Cardiac fibroblast (primary cell): ENCODE results near the gene HSDL1.
A peak's percentile ranks its signal among the peaks of the same experiment; 100 is the strongest.

Source experiments
- DNase-seq, 2 donors: peaks; one replicate each; pipeline versions ENCODE4 v3.0.0 to v3.0.0-alpha.2; 2010; ENCODE audit warnings: low read depth in 2 of 2
- H3K4me3 ChIP-seq, 2 donors: replicated peaks in 1 of 2; 1 replicate in 1 of 2; 2 replicates in 1 of 2; pipeline ENCODE4 v1.5.1; 2011; ENCODE audit warnings: low read depth in 2 of 2, low read length in 2 of 2, mild to moderate bottlenecking in 2 of 2, moderate library complexity in 1 of 2
- TF ChIP-seq, protein P1 (sequence below): IDR thresholded peaks from one replicate; pipeline ENCODE4 v1.5.1; 2011; ENCODE audit warnings: low read depth, mild to moderate bottlenecking, low read length, inconsistent platforms

The HSDL1 gene

DNA sequence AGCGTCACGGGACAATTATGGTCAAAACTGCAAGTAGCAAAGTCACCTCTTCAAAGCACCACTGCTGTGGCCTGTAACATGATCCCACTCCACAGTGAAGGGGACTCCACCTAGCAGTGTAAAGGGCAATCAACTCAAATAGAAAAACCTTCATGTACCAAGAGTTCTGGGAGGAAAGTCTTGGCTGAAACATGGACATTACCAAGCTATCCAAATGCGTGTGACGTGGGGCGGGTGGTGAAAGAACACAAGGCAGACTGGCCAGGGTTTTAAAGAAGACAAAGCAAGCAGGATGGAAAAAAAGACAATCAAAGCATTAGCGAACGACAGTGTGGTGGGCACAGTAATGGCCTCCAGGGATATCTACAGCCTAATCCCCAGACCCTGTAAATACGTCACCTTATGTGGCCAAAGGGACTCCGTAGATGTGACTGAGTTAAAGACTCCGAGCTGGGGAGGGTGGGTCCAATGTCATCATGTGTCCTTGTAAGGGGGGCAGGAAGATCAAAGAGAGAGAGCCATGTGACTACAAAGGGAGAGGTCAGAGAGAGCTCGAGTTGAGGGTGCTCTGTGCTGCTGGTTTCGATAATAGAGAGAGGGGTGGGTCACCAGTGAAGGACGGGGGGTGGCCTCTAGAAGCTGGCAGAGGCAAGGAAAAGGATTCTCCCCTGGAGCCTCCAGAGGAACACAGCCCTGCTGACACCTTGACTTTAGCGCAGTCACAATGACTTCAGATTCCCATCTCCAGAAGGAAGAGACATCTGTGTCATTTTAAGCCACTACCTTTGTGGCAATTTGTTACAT lies 6.0 kb downstream of the HSDL1 start:
- H3K4me3 ChIP-seq, result no peak overlapping the region
- TF ChIP-seq, protein P1, sequence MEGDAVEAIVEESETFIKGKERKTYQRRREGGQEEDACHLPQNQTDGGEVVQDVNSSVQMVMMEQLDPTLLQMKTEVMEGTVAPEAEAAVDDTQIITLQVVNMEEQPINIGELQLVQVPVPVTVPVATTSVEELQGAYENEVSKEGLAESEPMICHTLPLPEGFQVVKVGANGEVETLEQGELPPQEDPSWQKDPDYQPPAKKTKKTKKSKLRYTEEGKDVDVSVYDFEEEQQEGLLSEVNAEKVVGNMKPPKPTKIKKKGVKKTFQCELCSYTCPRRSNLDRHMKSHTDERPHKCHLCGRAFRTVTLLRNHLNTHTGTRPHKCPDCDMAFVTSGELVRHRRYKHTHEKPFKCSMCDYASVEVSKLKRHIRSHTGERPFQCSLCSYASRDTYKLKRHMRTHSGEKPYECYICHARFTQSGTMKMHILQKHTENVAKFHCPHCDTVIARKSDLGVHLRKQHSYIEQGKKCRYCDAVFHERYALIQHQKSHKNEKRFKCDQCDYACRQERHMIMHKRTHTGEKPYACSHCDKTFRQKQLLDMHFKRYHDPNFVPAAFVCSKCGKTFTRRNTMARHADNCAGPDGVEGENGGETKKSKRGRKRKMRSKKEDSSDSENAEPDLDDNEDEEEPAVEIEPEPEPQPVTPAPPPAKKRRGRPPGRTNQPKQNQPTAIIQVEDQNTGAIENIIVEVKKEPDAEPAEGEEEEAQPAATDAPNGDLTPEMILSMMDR, result no peak
- DNase-seq, result peak in 1 of 2 donors; percentile 32

DNA sequence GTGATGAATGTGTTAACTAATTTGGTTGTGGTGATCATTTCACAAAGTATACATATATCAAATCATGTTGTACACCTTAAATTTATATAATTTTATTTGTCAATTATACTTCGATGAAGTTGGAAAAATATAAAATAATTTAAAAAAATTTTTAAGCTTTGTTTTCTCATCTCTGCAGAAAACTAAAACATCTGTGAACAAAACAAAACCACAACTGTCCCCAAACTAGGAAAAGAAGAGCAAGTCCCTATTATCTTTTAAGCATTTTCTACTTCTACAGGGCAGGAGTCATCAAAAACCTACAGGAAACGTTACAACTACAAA lies 6.5 kb downstream of the HSDL1 start:
- no peak overlapping the region for H3K4me3 ChIP-seq
- TF ChIP-seq, protein P1, result no peak
- DNase-seq, result no peak

DNA sequence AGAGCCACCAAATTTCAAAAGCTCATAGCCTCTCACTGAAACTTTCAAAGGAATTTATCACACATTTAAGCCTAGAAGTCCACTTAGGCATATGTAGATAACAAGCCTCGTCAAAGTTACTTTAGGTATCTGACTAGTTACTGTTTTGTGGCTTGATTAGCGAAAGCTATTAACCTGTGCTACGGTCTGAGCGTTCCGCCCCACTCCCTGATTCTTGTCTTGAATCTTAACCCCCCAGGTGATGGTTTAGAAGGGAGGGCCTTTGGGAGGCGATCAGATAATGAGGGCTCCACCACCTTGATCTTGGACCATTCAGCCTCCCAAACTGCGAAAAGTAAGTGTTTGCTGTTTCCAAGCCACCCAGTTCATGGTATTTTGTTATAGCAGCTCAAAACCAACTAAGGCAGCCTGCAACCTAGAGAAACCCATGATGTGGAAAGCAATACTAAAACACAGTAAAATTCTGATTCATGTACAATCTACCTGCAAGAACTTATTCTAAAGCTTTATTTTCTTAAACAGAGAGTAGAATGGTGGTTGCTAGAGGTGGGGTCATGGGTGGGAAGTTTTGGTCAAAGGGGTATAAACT lies 7.1 kb downstream of the HSDL1 start:
- H3K4me3 ChIP-seq, result no peak overlapping the region
- DNase-seq, result no peak
- TF ChIP-seq, protein P1, result no peak

DNA sequence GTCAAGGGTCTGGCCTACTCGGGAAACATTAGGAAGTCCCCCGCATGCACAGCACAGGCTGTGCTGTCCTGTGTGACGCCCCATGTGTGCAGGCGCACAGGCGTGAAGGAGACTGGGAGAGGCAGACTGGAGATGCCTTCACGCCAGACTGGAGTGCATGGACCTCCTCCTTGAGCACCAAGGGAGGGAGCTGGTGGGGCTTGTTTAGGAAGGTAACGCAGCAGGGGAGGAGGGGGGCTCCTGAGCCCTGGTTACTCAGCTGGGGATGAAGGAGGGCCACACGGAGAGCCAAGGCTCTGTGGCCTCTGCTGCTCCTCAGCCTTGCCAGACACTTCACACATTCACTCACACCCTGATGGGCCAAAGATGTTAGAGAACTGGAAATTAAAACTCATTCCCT lies 7.7 kb downstream of the HSDL1 start:
- TF ChIP-seq, protein P1, result no peak
- no peak overlapping the region for H3K4me3 ChIP-seq
- DNase-seq, result no peak

DNA sequence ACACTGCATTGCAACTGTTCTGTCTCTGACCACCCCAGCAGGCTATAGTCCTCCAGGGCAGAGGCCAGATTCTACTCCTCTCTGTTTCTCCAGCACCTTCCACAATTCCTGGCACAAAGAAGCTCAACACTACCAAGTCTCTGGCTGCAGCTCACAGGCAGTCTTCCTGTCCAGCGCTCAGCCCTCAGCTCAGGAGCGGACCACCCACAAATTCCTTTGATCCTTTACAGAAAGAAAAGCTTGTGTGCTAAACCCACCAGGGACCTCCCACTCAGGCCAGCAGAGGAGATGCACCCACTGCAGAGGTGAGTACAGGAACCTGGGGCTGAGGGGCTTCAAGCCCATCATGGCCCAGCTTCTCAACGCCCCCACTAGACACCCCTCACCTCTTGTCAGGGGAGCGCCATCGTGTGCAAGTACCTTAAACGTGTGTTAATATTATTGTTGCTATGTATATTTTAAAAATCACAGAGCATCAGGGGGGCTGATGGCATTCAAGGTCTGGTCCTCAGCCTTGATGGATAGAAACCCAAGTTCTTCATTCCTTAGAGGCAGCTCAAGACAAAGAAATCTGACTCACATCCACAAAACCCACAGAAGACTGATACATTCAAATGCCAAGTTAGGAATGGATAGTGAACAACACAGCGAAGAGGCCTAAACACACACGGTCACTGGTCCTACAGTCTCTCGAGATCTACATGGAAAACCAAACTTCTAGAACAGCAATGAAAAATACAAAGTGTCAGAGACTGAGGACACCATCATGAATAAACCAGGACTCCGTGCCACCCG lies 8.4 kb downstream of the HSDL1 start:
- no peak for DNase-seq
- H3K4me3 ChIP-seq, result no peak overlapping the region
- TF ChIP-seq, protein P1, result no peak

DNA sequence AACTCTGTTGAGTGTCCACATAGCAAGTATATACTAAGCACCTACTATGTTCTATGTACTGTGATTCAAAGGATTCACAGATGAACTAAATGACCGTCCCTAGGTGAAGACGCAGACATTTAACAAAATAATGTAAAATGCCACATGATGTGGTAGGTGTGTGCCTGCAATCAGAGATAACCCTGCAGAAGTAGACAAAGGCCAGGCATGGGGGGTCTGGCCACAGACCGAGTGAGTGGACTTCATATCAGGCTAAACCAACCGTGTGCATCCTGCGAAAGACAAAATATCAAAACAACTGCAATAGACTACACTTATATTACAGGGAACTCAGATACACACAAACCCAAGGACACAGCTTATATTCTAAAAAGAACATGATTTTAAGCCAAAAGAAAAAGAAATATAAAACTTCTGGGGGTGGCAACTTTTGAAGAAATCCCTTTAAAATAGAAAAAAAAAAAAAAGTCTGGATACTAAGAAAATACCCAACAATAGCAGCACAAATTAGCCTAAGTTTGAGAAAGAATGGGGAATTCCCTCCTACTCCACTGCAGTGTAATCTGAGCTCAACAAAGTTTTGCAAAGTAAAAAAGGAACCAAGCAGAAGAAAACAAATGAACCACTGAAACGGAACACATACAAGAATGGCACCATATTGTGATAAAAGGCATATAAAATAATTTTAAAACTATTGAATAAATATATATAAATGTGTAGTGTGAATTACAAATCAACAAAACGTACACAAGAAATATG lies 12.3 kb downstream of the HSDL1 start:
- no peak for DNase-seq
- H3K4me3 ChIP-seq, result no peak overlapping the region
- TF ChIP-seq, protein P1, result no peak
